HG03460 (cell line): Measurements from ENCODE around the gene KDM2B.
"Not testable (repeated sequence)": the region's sequence is repeated elsewhere in the genome, so short reads cannot be mapped to it uniquely, and the experiment has no call there.

Experiments used
- ATAC-seq: cut with Tn5 transposase; IDR thresholded peaks from one replicate; pipeline ENCODE4 v1.9.1; 2021; ENCODE audit not compliant: unreplicated experiment

KDM2B gene

DNA sequence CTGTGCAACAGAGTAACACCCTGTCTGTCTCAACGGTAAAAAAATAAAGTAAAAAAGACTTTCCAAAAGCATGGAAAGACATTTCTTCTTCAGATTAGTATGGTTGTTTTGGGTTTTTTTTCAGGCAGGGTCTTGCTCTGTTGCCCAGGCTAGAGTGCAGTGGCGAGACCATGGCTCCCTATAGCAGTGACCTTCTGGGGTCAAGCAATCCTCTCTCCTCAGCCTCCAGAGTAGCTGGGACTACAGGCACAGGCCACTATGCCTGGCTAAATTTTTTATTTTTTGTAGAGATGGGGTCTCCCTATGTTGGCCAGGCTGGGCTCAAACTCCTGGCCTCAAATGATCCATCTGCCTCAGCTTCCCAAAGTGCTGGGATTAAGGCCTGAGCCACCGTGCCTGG lies 72.8 kb downstream of the KDM2B start:
- no peak for ATAC-seq

DNA sequence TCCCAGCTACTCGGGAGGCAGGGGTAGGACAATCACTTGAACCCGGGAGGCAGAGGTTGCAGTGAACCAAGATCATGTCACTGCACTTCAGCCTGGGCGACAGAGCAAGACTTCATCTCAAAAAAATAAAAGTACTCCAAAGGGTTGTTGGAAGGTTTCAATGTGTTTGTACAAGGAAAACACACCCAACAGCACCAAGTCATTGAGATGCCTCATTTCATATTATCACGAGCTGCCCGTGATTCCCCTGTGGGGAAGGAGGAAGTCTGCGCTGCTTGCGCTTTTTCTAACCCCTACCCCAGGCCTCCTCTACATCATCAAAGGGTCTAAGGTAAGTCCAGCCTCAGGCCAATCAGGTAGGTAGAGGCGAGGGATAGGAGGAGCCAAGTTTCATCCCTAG lies 73.6 kb downstream of the KDM2B start:
- no peak for ATAC-seq

DNA sequence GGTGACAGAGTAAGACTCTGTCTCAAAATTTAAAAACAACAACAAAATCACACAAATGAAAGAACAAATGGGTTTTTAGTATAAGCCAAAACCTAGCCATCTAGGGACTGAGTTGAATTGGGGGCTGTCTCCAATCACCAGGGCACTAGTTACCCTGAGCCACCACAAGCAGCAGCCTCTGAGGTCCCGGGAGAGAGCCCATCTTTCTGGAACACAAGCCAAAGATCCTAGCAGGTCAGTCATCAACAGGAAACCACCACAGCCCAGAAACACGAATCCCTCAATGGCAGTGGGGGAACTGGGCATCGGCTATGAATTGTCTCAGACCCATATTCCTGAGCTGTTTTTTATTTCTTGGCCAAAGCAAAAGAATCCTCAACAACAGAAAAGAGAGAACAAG lies 75.3 kb downstream of the KDM2B start:
- ATAC-seq, result no peak

DNA sequence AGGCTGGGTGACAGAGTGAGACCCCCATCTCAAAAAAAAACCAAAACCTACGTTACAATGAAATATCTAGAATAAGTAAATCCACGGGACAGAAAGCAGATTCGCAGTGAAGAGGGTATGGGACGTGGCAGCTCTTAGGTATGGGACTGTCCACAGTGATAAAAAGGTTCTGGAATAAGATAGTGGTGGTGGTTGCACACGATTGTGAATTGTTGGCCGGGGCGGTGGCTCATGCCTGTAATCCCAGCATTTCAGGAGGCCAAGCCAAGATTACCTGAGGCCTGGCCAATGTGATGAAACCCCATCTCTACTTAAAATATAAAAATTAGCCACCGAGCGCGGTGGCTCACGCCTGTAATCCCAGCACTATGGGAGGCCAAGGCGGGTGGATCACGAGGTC lies 76.3 kb downstream of the KDM2B start:
- no peak for ATAC-seq

DNA sequence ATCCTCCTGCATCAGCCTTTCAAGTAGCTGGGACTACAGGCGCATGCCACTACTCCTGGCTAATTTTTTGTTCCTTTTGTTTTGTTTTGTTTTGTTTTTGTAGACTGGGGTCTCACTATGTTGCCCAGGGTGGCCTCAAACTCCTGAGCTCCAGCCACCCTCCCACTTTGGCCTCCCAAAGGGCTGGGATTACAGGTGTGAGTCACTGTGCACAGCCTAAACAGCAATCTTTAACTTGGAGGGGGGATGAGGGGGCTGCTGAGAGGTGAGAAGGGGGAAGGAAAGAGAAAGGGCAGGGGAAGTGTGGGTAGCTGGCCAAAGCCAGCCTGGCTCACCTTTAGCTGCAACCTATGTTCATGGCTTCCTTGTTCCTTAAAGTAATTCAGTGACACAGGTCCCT lies 77.4 kb downstream of the KDM2B start:
- ATAC-seq, result no peak

DNA sequence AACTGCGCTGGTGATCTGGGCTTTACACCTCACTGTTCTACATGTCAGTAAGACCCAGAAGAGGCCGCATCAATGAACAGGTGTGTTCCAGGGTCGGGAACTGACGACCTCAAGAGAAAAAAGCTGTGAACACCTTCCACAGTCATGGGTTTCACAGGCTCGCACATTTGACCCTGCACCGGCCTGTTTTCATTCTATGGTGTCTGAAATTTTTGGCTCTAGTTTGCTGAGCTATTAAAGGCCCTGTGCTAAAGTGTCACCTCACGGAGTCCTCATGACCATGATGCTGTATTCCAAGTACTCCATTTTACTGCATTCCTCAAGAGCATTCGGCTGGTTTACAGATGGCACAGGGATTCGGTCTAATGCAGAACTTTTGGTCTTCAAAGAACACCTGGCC lies 78.9 kb downstream of the KDM2B start:
- no peak for ATAC-seq

DNA sequence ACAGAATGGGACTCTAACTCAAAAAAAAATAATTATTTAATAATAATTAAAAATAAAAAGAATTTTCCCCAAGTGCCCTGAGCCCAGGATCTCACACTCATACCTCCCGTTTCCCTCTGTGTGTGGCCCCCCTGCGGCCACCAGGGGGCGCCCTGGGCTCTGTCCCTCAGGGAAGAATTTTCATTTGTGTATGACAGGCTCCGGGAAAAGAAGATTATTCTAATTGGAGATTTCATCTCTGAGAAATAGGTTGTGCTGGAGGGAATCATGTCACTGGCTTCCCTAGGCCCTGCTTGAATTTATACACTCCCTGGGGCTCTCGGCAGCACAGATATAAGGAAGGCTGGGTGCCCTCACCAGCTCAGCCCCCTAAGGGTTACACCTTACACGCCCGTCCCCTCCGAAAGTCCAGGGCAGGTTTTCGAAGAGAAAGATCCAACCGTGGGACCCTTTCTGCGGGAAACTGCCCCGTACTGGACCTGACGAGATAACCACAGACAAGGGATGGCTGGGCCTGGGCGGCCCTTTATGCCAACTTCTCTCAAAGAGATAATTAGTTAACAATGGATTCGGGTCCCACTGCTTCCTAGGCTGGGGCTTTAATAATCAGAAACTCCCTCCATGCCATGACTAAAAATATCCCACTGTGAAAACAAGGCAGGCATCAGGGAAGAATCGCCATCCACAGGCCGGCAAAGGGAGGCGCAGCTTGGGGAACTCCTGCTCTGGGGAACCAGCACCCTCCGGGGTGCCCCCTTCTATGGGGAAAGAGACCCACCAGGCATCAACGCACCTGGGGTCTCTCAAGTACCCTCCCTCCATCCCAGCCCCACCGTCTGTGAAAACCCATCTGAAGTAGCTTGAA lies 80.7 kb downstream of the KDM2B start:
- ATAC-seq, result no peak

DNA sequence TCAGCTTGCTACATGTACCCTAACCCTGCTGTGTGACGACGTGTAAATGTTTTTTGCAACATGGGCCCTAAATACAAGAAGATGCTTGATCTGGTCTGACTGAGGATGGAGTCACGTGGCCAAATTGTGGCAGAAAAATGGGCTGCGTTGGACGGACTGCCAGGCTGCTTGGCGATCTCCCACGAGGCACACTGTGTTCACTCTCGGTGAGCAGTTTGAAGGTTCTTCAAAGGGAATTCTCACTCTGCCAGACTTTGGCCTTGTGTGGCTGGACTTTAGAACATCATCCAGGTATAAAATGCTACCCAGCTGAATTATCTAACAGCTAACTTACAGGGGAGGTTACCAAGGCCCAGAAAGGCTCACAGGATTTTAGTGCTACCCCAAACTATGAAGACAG lies 85.1 kb downstream of the KDM2B start:
- no peak for ATAC-seq

DNA sequence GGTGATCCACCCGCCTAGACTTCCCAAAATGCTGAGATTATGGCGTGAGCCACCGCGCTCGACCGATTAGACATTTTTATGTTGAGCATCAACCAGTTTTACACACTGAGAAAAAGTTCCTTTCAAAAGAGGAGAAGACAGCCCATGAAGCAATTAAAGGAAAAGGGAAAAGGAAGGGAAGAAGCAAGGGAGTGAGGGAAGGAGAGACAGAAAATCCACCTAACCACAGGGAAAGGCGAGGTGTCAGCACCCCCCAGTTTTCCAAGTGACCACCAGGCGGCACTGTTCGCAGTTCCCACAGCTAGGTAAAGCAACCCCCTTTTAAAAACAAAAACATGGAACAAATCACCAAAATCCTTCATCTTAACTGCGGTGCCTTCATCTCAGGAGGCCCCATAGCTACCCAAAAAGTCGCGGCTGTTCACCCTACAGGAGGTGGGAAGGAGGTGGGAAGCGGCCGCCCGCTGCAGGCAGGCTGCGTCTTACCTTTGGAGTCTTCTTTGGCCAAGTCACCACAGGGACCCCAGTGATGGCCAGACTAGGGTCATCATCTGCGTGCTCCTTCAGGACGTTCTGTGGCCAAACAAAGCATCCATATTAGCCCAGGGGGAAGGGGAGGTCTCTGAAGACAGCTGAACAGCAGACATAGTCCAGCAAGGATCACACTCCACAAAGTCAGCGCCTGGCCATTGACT lies 86.6 kb downstream of the KDM2B start:
- no peak for ATAC-seq

DNA sequence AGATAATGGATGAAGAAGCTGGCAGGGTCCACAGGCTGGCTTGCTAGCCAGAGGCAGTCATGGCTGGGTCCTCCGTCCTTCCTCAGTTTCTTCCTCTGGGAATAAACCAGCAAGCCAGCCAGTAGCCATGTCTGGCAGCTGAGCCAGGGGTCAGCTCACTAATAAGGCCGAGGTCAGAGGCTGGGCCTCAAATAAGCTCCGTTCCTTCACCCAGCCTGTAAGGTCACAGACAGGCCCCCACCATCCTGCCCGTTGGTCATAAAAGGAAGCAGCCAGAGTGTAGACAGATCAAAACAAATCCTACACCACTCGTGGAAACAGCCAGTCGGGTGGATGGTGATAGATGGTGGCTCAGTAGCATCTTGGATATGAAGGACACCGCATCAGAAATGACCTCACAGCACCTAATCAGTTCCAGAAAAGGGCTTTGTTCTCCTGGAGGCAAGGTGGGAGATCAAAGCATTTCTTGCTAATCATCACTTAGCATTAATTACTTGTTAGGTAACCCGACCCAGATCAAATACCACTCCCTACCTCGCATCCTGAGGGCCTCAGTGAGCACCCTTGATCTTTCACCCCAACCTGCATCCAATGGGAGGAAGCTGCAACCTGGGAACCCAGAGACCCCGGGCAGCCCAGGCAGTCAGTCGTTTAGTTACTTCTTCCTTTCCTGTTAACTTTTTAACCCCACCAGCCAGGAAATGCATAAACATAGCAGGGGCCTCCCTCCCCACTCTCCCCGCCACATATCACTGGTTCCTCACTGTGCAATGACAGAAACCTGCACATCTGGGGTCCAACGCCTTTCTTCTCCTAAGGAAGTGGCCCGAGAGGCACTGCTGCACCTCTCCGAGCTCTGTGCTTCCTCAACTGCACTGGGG lies 90.2 kb downstream of the KDM2B start:
- ATAC-seq, result no peak

DNA sequence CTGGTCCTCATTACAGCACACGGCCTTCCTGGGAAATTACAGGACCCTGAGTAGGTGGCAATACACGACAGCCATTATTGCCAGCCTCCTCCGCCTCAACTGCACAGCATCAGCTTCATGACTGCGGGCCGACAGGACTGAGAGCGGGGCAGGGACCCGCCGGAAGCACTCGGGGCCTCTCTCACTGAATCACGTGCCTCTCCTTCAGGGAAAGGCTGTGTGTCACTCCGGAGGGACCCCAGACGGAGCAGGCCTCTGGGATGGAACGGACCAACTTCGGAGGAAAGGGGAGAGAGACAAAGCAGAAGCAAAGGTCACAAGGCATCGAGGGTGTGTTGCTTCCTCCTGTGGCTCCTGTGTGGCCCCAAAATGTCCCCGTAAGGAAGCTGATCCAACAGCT lies 90.9 kb downstream of the KDM2B start:
- no peak for ATAC-seq

DNA sequence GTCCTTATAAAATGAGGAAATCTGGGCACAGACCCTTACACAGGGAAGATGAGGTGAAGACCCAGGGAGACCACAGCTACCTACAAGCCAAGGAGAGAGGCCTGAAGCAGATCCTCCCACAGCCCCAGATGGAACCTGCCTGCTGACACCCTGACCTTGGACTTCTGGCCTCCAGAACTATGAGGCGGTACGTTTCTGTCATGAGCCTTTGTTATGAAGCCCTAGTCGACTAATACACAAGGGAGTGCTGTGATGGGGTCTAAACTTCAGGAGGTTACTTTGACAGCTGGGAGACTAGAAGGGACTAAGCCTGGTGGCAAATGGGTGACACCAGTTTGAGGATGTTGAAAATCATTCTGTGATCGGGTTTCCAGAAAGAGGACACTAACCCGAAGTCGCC lies 95.9 kb downstream of the KDM2B start:
- no peak for ATAC-seq

DNA sequence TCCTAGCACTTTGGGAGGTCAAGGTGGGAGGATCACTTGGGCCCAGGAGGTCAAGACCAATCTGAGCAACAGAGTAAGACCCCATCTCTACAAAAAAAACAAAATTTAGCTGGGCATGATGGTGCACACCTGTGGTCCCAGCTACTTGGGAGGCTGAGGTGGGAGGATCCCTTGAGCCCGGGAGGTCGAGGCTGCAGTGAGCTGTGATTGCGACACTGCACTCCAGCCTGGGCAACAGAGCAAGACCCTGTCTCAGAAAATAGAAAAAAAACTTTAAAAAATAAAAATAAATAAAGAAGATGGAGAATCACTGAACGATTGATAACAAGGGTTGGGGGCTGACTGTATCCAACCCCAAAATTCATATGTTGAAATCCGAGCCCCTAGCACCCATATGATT lies 96.3 kb downstream of the KDM2B start:
- ATAC-seq, result not testable (repeated sequence)

DNA sequence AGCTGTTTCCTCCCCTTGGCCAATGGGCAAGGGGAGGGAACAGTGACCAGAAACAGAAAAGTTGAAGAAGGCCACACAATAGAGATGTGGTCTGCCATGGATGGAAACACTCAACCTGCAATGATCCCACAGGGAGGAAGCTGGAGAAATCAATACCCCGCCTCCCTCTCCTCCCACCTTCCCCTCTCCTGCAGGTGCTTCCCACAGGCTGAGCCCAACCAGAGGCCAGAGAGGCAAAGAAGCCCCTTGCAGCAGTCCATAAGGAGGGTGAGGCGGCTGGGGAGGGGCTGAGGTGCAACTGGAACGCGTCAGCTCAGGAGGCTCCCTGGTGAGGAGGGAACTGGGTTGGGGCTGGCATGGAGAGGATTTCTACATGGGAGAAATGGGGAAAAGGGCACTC lies 96.9 kb downstream of the KDM2B start:
- no peak for ATAC-seq

DNA sequence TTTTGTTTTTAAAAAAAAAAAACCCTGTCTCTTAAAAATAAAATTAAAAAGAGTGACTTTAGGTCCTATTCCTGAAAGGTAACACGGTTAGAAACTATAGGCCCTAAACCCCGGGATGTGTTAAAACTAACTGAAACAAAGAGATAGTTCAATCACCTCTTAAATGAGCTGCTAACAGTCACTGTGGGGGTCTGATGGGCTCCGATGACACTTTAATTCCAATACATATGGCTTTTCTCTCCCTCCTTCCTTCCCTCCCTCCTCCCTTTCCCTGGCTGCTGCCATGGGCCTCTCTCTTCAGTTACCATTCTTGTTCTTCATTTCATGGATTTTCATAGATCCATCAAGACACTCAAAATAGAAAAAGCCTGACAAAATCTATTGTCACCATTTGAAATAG lies 104.3 kb downstream of the KDM2B start:
- ATAC-seq, result no peak

DNA sequence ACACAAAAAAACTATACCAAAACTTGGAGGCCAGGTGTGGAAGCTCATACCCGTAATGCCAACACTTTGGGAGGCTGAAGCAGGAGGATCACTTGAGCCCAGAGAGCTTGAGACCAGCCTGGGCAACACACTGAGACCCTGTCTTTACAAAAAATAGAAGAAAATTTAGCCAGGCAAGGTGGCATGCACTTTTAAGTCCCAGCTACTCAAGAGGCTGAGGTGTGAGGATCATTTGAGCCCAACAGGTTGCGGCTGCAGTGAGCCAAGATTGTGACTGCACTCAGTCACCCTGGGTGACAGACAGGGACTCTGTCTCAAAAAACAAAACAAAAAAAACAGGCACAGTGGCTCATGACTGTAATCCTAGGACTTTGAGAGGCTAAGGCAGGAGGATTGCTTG lies 105.5 kb downstream of the KDM2B start:
- no peak for ATAC-seq

DNA sequence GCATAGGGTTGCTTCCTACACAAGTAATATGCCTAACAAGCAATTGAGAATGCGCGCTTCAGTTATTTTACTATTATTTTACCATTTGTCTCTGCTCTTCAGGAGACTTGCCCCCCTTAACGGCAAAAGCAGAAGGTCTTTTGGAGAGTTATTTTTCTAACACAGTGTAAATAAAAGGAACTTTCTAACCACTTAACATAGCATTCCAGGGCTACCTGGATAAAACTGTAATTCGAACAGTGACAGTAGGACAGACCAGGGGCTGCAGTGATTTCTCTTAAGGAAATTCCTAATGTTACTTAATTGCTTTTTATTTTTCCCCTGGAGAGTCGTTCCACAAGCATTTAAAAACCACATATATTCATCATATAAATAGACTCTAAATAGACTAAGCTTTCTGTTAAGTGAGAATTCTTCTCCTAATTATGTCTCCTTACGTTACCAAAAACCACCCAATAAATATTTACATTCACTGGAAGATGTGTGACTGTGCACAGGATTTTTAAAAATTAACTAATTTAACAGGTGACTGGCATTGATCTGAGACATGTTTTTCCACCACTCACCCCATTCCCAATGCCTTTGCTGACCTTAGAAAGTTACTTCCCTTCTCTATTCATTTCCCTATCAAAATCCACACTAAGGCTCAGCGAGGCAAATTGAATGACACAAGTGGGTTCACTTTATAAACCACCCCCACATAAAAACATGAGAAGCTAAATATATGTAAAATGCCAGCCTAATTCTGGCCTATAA lies 108.5 kb downstream of the KDM2B start:
- ATAC-seq, result no peak

DNA sequence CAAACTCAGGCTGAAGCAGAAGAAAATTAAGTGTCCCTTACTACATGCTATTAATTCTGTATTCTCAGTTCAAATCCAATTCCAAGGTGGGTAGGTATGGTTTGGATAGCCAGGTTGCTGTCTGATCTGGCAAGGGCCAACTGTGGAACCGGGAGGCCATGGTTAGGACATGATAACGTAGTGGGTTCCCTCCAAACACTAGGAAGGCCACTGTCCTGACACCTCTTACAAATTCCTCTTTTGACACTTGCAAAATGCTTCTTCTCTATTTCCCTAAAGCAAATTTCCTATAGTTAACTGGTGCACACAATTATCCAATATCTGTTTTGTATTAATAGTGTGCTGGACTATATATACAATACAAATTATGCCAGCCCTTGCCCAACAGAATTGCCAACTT lies 110.1 kb downstream of the KDM2B start:
- no peak for ATAC-seq

DNA sequence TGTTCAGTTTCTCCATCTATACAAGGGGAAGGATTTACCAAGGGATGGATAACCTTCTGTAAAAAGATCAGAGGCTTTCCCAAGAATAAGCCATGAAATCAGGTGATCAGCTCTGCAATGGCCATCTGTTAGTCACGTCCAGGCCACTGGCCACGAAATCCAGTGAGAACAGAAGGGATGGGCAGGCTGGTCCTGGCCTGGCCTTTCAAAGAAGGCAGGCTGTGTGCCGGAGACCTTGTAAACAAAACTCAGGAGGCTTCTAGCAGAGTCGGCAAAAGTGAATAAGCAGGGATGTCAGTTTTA lies 112.4 kb downstream of the KDM2B start:
- no peak for ATAC-seq

DNA sequence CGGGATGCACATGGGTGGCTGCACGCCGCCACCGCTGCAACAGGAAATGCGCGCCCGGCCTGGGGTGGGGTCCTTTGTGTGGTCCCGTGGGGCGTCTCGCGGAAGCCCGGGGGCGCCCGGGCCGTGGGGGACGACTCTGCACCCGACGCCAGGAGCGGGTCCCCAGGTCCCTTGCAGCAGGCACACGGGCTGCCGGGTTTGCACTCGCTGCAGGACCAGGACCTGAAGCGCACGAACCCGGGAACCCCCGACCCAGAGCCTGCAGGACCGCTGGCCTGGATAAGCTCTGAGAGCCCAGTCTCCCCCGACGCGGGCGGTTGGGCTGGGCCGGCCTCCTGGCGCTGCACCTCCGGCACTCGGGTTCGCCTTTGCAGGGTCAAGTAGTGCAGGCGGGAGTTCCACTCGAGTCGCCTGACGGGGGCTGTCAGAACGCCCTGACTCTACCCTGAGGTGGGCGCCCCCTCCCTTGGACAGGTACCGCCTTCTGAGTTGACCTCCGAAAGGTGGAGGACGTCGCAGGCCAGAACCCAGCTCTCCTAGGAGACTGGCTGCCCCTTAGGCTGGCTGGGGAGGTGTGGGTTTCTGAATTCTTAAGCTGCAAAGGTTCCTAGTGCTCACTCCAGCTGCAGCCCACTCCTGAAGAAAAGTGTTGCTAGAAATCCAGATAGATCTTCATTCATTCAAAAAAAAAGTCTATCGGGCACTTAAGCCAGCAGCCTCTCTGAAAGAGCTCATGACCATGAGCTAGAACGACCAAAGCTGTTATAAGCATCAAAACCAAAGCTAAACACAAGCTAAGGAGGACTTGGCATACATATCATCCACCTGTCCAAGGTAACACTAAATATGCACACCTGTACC lies 113.0 kb downstream of the KDM2B start:
- no peak for ATAC-seq
